Thyroid gland (tissue), 4 donors: Measurements from ENCODE around the gene CFI.

ENCODE experiments used
- CTCF ChIP-seq, 6 experiments: fragments of 200-600 bp in 3 of 6; fragments of 450-650 bp in 3 of 6; sonication (generic) in 3 of 6; IDR thresholded peaks; one replicate each; pipeline ENCODE4 v1.5.1; 2016 to 2019; ENCODE audit warnings: antibody characterized with exemption in 6 of 6, mild to moderate bottlenecking in 2 of 6, inconsistent platforms in 1 of 6, moderate library complexity in 1 of 6
- POLR2A ChIP-seq, 2 donors: fragments of 450-650 bp; IDR thresholded peaks; one replicate each; pipeline ENCODE4 v1.6.1; 2017; ENCODE audit warnings: antibody characterized with exemption in 2 of 2, mild to moderate bottlenecking in 2 of 2, moderate library complexity in 1 of 2

GRCh38 chr4:109787807-109788206 is 14.0 kb downstream of the CFI start:
- no peak for TF ChIP-seq CTCF (IDR thresholded peaks at IDR 0.05)
- TF ChIP-seq POLR2A (IDR thresholded peaks at IDR 0.05) = no peak
